ENCODE measurements around the gene HDAC4.

DNA sequence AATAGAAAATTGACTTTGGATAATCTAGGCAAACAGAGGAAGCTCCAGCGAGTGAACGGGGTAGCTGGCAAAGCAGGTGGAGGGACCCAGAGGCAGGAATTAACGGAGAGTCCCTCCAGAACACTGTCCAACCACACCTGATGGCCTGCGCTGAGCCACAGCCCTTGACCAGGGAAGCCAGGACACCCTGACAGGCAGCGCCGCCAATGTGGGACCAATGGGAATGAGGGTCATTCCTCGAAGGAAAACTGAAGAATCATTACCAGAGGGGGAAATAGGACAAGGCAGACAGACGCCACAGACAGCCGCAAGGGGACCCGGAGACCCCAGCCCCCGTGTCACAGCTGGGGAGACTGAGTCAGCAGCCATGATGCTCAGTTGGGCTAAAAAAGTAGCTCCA lies 40.8 kb downstream of the HDAC4 start:
- TF ChIP-seq, protein P1, sequence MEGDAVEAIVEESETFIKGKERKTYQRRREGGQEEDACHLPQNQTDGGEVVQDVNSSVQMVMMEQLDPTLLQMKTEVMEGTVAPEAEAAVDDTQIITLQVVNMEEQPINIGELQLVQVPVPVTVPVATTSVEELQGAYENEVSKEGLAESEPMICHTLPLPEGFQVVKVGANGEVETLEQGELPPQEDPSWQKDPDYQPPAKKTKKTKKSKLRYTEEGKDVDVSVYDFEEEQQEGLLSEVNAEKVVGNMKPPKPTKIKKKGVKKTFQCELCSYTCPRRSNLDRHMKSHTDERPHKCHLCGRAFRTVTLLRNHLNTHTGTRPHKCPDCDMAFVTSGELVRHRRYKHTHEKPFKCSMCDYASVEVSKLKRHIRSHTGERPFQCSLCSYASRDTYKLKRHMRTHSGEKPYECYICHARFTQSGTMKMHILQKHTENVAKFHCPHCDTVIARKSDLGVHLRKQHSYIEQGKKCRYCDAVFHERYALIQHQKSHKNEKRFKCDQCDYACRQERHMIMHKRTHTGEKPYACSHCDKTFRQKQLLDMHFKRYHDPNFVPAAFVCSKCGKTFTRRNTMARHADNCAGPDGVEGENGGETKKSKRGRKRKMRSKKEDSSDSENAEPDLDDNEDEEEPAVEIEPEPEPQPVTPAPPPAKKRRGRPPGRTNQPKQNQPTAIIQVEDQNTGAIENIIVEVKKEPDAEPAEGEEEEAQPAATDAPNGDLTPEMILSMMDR (conservative IDR thresholded peaks at IDR 0.05; ENCODE audit: low read depth in 2 of 2) = no peak
- TF ChIP-seq EZH2phosphoT487 (IDR thresholded peaks at IDR 0.05; ENCODE audit: unreplicated experiment) = no peak
- TF ChIP-seq EZH2 (IDR thresholded peaks at IDR 0.05; ENCODE audit: low read depth, unreplicated experiment) = no peak
- TF ChIP-seq, protein P2, sequence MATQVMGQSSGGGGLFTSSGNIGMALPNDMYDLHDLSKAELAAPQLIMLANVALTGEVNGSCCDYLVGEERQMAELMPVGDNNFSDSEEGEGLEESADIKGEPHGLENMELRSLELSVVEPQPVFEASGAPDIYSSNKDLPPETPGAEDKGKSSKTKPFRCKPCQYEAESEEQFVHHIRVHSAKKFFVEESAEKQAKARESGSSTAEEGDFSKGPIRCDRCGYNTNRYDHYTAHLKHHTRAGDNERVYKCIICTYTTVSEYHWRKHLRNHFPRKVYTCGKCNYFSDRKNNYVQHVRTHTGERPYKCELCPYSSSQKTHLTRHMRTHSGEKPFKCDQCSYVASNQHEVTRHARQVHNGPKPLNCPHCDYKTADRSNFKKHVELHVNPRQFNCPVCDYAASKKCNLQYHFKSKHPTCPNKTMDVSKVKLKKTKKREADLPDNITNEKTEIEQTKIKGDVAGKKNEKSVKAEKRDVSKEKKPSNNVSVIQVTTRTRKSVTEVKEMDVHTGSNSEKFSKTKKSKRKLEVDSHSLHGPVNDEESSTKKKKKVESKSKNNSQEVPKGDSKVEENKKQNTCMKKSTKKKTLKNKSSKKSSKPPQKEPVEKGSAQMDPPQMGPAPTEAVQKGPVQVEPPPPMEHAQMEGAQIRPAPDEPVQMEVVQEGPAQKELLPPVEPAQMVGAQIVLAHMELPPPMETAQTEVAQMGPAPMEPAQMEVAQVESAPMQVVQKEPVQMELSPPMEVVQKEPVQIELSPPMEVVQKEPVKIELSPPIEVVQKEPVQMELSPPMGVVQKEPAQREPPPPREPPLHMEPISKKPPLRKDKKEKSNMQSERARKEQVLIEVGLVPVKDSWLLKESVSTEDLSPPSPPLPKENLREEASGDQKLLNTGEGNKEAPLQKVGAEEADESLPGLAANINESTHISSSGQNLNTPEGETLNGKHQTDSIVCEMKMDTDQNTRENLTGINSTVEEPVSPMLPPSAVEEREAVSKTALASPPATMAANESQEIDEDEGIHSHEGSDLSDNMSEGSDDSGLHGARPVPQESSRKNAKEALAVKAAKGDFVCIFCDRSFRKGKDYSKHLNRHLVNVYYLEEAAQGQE (IDR thresholded peaks at IDR 0.05; ENCODE audit: unreplicated experiment) = no peak
- no peak for TF ChIP-seq STAT1 (IDR thresholded peaks at IDR 0.05; ENCODE audit: unreplicated experiment)
- no peak for TF ChIP-seq POLR2AphosphoS5 (IDR thresholded peaks at IDR 0.05; ENCODE audit: low read depth)
- no peak for TF ChIP-seq JUNB (IDR thresholded peaks at IDR 0.05; ENCODE audit: unreplicated experiment)

All from GM23338 (cell line).